Adrenal gland (tissue), 5 donors: ENCODE results near the gene ARSI.

ENCODE experiments used
- CTCF ChIP-seq, 6 experiments: fragments of 450-650 bp in 4 of 6; fragments of 200-600 bp in 2 of 6; sonication (generic) in 1 of 6; IDR thresholded peaks; 1 replicate in 5 of 6; 2 replicates in 1 of 6; pipeline versions ENCODE4 v1.5.1 to v1.8.0; 2016 to 2021; ENCODE audit warnings: antibody characterized with exemption in 6 of 6, mild to moderate bottlenecking in 2 of 6, moderate library complexity in 1 of 6
- POLR2A ChIP-seq, 2 donors: fragments of 450-650 bp; IDR thresholded peaks; one replicate each; pipeline ENCODE4 v1.6.1; 2017; ENCODE audit warnings: antibody characterized with exemption in 2 of 2, mild to moderate bottlenecking in 2 of 2, moderate library complexity in 1 of 2
- donor health status: DM: no; HTN: no; CAD: no.

DNA sequence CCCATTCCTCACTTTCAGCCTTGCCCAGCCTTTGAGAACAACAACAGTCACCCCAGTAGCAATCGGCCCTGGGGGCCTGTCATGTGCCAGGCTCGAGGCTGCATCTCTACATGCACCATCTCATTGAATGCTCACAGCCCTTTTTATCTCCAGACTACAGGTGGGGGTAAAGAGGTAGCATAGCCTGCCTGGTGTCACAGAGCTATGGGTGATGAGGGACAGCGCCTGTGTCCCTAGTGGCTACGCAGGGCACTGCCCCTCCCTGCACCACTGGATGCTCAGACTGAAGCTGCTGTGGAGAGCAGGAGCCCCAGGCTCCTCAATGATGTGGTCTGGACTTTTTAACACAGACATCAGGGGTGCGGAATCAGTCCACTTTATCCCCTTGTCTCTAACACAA lies 15.9 kb downstream of the ARSI start:
- TF ChIP-seq POLR2A (IDR thresholded peaks at IDR 0.05) (no peak), CTCF (IDR thresholded peaks at IDR 0.05) (peak in 3 of 6 experiments; percentile 24 to 31 (median 29))
